Heart right ventricle (tissue), 16 donors: ENCODE results near the gene TRPT1. TPM values are rescaled to one million over a fixed set of nuclear protein-coding genes. Genes with fewer than 3 reads are reported as not detected.

Experiments
- ATAC-seq, 8 donors: fragments of 200-7000 bp; cut with Tn5 transposase; one replicate each; pipeline ENCODE4 v1.9.1; 2020; ENCODE audit warnings: mild to moderate bottlenecking in 8 of 8, moderate library complexity in 8 of 8, moderate number of reproducible peaks in 1 of 8
- DNase-seq, 2 donors: peaks; one replicate each; pipeline ENCODE4 v3.0.0-alpha.2; 2020
- H3K27ac ChIP-seq, 10 donors: fragments of 200-600 bp; sonication (generic) in 2 of 10; one replicate each; pipeline versions ENCODE4 v1.5.0 to v1.8.0; 2020 to 2022; ENCODE audit warnings: mild to moderate bottlenecking in 3 of 10
- H3K27me3 ChIP-seq, 7 donors: fragments of 200-600 bp; one replicate each; pipeline ENCODE4 v1.8.0; 2021 to 2022; ENCODE audit warnings: mild to moderate bottlenecking in 2 of 7
- H3K36me3 ChIP-seq, 9 donors: fragments of 200-600 bp; sonication (generic) in 1 of 9; one replicate each; pipeline versions ENCODE4 v1.5.0 to v1.8.0; 2020 to 2022; ENCODE audit warnings: mild to moderate bottlenecking in 2 of 9
- H3K4me1 ChIP-seq, 9 donors: fragments of 200-600 bp; sonication (generic) in 1 of 9; one replicate each; pipeline versions ENCODE4 v1.5.0 to v1.8.0; 2020 to 2022; ENCODE audit warnings: mild to moderate bottlenecking in 4 of 9
- H3K4me3 ChIP-seq, 10 donors: fragments of 200-600 bp; sonication (generic) in 2 of 10; one replicate each; pipeline versions ENCODE4 v1.5.0 to v1.8.0; 2020 to 2022; ENCODE audit warnings: mild to moderate bottlenecking in 7 of 10, moderate library complexity in 2 of 10
- H3K9me3 ChIP-seq, 11 donors: fragments of 200-600 bp in 10 of 11; sonication (generic) in 2 of 11; one replicate each; pipeline versions ENCODE4 v1.5.0 to v1.8.0; 2013 to 2022; ENCODE audit warnings: mild to moderate bottlenecking in 2 of 11, control low read depth in 1 of 11, moderate library complexity in 1 of 11
- CTCF ChIP-seq, 9 donors: fragments of 200-600 bp; sonication (generic) in 2 of 9; IDR thresholded peaks; one replicate each; pipeline versions ENCODE4 v1.5.0 to v1.8.0; 2021 to 2022; ENCODE audit warnings: antibody characterized with exemption in 9 of 9, mild to moderate bottlenecking in 5 of 9, moderate library complexity in 1 of 9
- WGBS, 2 donors: extraction: QIAGEN DNeasy Blood & Tissue Kit; methylation state at CpG; one replicate each; pipeline ENCODE4 v1.1.7; 2013; ENCODE audit warnings: inconsistent platforms in 1 of 2; 5-methylcytosine and 5-hydroxymethylcytosine counted together
- intact Hi-C, 10 donors: fragments of 100-400 bp; cut with DNase I; formaldehyde crosslinking; loops; one replicate each; pipeline versions ENCODE4 v1.11.1 to v1.14.2; 2022
- polyA plus RNA-seq, 2 donors: library from polyadenylated mRNA; stranded (reverse); fragments of 200-250 nt; gene quantifications; one replicate each; pipeline ENCODE4 v1.2.3, GENCODE V29; 2013
- total RNA-seq, 10 donors: library from RNA; stranded (reverse); fragmentation: NEBNext Ultra II Directional in 3 of 10; extraction: Animal tissue kit (Norgen Biotek cat#: 25700) in 3 of 10; gene quantifications; one replicate each; pipeline versions ENCODE4 v1.2.1 to v1.2.4, GENCODE V29; 2021 to 2023
- donor health status: Arrhythmogenic right ventricular cardiomyopathy.
- donor health status: ischemic (EF 13 %, LVEDD 7.1; RV severe dilation, severe dysfunction).
- donor health status: healthy with polysubstance abuse.
- donor health status: DM: no; HTN: yes; CAD: no.
- donor health status: DM: no; HTN: no; CAD: no.
- donor health status: ischemic (EF 25% LVEDD 6.9; RV normal size, moderate dysfunction).
- donor health status: ischemic (EF 25% LVEDD 5.7; RV mildly dilated, moderate dysfunction).
- donor health status: healthy.
- donor health status: DM: yes; HTN: yes; CAD: no.
- donor health status: Ischemic cardiomyopathy.
- donor health status: ischemic (EF 35%, LVEDD 5.7; RV mildly dilated, moderate dysfunction).
- donor health status: nonischemic (EF 11% LVEDD 7.7; RV severe dilation, severe dysfunction).
- donor health status: DM: yes; HTN: yes; CAD: no.
- donor health status: PGD.
- donor health status: ischemic (EF 29% LVEDD 5.4; RV normal size, mild dysfunction).
- donor health status: nonischemic (EF 23%, LVEDD 6.1; RV moderate dilation, normal function).

The TRPT1 gene
- total and polyA plus RNA-seq, 12 donors, result 50.5 to 188 (median 67.1) TPM

- ATAC-seq (no peak), DNase-seq (no peak)
- H3K4me3 ChIP-seq, result peak overlapping the region; percentile 33 to 99 (median 88)
- 85 to 87% methylated on average over 11 of the region's 11 CpGs for WGBS, 2 donors
- peak overlapping the region; percentile 90 to 100 (median 98) for H3K27ac ChIP-seq
- no peaks in the 10 kb centered on the region for H3K27me3 ChIP-seq
- TF ChIP-seq CTCF (IDR thresholded peaks at IDR 0.05), result no peak
- H3K9me3 ChIP-seq, result no peaks in the 10 kb centered on the region
- intact Hi-C loops, result loop anchor here in 1 of 10 donors (2.0 kb wide), 1 partner anchor 31 kb away; no protein-coding TSS in a partner anchor
- H3K4me1 ChIP-seq, result peaks cover 13 to 68% (median 35%) of the 10 kb centered on the region in 9 donors
- peaks cover 0 to 49% (median 14%) of the 10 kb centered on the region in 9 donors for H3K36me3 ChIP-seq
Observed at GRCh38 chr11:64239662-64240434, 13.9 kb upstream of the TRPT1 start.

GRCh38 chr11:64238999-64239398 lies 13.0 kb upstream of the TRPT1 start:
- H3K27me3 ChIP-seq, result no peaks in the 10 kb centered on the region
- peaks cover 13 to 67% (median 36%) of the 10 kb centered on the region in 9 donors for H3K4me1 ChIP-seq
- H3K36me3 ChIP-seq, result peaks cover 0 to 42% (median 10%) of the 10 kb centered on the region in 9 donors
- ATAC-seq (no peak), DNase-seq (no peak)
- no peak for TF ChIP-seq CTCF (IDR thresholded peaks at IDR 0.05)
- no peaks in the 10 kb centered on the region for H3K9me3 ChIP-seq
- no peak overlapping the region for H3K4me3 ChIP-seq
- peak overlapping the region in 7 of 10 donors; percentile 6 to 100 (median 98) for H3K27ac ChIP-seq
- intact Hi-C loops, result no loop called here
- WGBS, 2 donors, result 81 to 91% methylated on average over 5 of the region's 5 CpGs

GRCh38 chr11:64238076-64238475 lies 12.1 kb upstream of the TRPT1 start:
- no peak for TF ChIP-seq CTCF (IDR thresholded peaks at IDR 0.05)
- ATAC-seq (no peak), DNase-seq (no peak)
- H3K36me3 ChIP-seq, result peaks cover 0 to 32% (median under 1%) of the 10 kb centered on the region in 9 donors
- 91 to 94% methylated on average over 9 of the region's 9 CpGs for WGBS, 2 donors
- H3K4me3 ChIP-seq, result no peak overlapping the region
- intact Hi-C loops, result no loop called here
- H3K27ac ChIP-seq, result peak overlapping the region in 6 of 10 donors; percentile 10 to 99 (median 24)
- no peaks in the 10 kb centered on the region for H3K27me3 ChIP-seq
- no peaks in the 10 kb centered on the region for H3K9me3 ChIP-seq
- peaks cover 13 to 68% (median 42%) of the 10 kb centered on the region in 9 donors for H3K4me1 ChIP-seq

- 67% methylated on average over 12 of the region's 12 CpGs for WGBS, 2 donors
- peaks cover 10 to 64% (median 37%) of the 10 kb centered on the region in 9 donors for H3K4me1 ChIP-seq
- DNase-seq, result no peak
- H3K36me3 ChIP-seq, result peaks cover 0 to 30% (median 0%) of the 10 kb centered on the region in 9 donors
- H3K27ac ChIP-seq, result peak overlapping the region in 6 of 10 donors; percentile 10 to 99 (median 26)
- intact Hi-C loops, result no loop called here
- TF ChIP-seq CTCF (IDR thresholded peaks at IDR 0.05), result no peak
- no peaks in the 10 kb centered on the region for H3K9me3 ChIP-seq
- H3K27me3 ChIP-seq, result no peaks in the 10 kb centered on the region
- no peak overlapping the region for H3K4me3 ChIP-seq
- no peak for ATAC-seq
Observed at GRCh38 chr11:64237484-64237951, 11.5 kb upstream of the TRPT1 start.
